PFSK-1 (cell line): ENCODE measurements around the gene TMEM131L.

ENCODE experiments used
- POLR2AphosphoS5 ChIP-seq: IDR thresholded peaks from 2 replicates; pipeline ENCODE4 v1.6.1; 2012; ENCODE audit warnings: low read depth, mild to moderate bottlenecking, control low read depth, low read length, moderate library complexity
- SIN3A ChIP-seq: IDR thresholded peaks from 2 replicates; pipeline ENCODE4 v1.6.1; 2012; ENCODE audit warnings: mild to moderate bottlenecking, low read length, moderate library complexity, borderline replicate concordance; ENCODE audit not compliant: insufficient read depth
- TAF1 ChIP-seq: IDR thresholded peaks from 2 replicates; pipeline ENCODE4 v1.6.1; 2012; ENCODE audit warnings: low read length, control low read depth, borderline replicate concordance; ENCODE audit not compliant: insufficient read depth
- TF ChIP-seq, protein P1 (sequence below), 2 experiments: IDR thresholded peaks; 2 replicates each; pipeline versions ENCODE4 v1.6.1 to v1.8.0; 2011 to 2012; ENCODE audit warnings: low read depth in 2 of 2, low read length in 2 of 2, control low read depth in 1 of 2, inconsistent platforms in 1 of 2, mild to moderate bottlenecking in 1 of 2, moderate library complexity in 1 of 2; ENCODE audit not compliant: insufficient read depth in 1 of 2

DNA sequence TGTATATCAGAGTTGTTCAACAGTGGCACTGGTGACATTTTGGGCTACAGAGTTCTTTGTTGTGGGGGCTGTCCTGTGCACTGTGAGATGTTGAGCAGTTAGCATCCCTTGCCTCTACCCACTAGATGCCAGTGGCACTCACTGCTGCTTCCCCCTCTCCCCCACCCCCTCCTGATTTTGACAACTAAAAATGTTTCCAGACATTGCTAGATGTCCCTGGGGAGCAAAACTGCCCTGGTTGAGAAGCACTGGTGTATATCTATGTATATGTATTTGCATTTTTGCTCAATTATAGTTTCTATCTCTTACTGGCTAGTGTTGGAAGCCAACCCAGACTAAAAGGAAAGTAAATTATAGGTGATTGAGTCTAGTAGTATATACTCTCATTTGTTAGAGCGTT is 2.4 kb downstream of the TMEM131L start:
- TF ChIP-seq SIN3A (no peak), POLR2AphosphoS5 (no peak), TAF1 (no peak)
- TF ChIP-seq, protein P1, sequence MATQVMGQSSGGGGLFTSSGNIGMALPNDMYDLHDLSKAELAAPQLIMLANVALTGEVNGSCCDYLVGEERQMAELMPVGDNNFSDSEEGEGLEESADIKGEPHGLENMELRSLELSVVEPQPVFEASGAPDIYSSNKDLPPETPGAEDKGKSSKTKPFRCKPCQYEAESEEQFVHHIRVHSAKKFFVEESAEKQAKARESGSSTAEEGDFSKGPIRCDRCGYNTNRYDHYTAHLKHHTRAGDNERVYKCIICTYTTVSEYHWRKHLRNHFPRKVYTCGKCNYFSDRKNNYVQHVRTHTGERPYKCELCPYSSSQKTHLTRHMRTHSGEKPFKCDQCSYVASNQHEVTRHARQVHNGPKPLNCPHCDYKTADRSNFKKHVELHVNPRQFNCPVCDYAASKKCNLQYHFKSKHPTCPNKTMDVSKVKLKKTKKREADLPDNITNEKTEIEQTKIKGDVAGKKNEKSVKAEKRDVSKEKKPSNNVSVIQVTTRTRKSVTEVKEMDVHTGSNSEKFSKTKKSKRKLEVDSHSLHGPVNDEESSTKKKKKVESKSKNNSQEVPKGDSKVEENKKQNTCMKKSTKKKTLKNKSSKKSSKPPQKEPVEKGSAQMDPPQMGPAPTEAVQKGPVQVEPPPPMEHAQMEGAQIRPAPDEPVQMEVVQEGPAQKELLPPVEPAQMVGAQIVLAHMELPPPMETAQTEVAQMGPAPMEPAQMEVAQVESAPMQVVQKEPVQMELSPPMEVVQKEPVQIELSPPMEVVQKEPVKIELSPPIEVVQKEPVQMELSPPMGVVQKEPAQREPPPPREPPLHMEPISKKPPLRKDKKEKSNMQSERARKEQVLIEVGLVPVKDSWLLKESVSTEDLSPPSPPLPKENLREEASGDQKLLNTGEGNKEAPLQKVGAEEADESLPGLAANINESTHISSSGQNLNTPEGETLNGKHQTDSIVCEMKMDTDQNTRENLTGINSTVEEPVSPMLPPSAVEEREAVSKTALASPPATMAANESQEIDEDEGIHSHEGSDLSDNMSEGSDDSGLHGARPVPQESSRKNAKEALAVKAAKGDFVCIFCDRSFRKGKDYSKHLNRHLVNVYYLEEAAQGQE (IDR thresholded peaks at IDR 0.05; ENCODE audit: insufficient read depth in 1 of 2, low read depth in 2 of 2, low read length in 2 of 2), result no peak
